GM12873 (cell line): ENCODE data around the gene NKX6-2.

Source experiments
- TF ChIP-seq, protein P1 (sequence below): IDR thresholded peaks from 2 replicates; pipeline ENCODE4 v1.5.1; 2012; ENCODE audit warnings: low read depth, mild to moderate bottlenecking, moderate library complexity, low read length, control low read depth; ENCODE audit not compliant: insufficient read depth; ENCODE audit errors: missing control alignments

The NKX6-2 gene

DNA sequence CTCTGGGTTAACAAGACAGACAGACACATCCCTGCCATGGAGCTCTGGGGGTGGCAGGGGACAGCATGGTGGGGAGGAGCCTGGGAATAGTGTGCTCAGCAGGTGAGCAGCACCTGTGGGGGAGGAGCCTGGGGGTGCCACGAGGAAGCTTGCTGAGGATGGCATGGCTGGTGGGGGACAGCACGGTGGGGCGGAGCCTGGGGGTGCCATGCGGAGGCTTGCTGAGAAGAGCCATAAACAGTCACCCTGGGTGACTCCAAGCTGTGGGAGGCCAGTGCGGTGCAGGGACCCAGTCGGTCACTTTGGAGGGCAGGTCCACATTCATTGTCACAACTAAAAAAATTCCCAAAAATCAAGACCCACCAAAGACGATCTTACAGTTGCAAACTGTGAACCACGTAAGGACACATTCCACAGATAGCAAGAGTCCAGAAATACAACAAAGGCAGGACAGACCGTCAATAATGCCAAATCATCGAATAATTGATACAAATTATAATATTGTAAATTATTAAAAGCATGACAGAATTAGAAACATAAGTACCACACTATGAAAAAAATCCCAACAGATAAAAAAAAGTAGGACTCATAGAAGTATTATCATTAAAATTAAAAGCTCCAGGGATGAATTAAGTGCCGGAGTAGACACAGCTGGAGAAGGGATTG is 24.4 kb downstream of the NKX6-2 start:
- TF ChIP-seq, protein P1, sequence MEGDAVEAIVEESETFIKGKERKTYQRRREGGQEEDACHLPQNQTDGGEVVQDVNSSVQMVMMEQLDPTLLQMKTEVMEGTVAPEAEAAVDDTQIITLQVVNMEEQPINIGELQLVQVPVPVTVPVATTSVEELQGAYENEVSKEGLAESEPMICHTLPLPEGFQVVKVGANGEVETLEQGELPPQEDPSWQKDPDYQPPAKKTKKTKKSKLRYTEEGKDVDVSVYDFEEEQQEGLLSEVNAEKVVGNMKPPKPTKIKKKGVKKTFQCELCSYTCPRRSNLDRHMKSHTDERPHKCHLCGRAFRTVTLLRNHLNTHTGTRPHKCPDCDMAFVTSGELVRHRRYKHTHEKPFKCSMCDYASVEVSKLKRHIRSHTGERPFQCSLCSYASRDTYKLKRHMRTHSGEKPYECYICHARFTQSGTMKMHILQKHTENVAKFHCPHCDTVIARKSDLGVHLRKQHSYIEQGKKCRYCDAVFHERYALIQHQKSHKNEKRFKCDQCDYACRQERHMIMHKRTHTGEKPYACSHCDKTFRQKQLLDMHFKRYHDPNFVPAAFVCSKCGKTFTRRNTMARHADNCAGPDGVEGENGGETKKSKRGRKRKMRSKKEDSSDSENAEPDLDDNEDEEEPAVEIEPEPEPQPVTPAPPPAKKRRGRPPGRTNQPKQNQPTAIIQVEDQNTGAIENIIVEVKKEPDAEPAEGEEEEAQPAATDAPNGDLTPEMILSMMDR, result no peak

DNA sequence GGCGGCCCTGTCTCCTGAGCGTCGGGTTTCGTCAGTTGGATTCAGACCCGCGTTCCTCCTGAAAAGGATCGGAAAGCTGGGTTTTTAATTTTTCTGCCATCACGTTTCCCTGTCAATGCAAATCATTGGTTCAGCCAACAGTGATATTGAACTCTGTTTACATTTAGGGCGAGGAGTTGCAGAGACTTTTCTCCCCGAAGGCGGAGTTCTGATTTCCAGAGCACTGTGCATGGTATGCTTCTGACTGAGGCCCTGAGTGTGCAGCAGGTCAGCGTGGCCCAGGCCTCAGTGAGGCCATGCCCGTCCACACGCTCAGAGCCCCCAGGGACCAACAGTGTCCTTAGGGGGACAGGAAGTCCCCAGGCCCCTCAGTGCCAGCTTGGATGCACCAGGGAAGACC is 27.1 kb downstream of the NKX6-2 start:
- TF ChIP-seq, protein P1, result no peak

DNA sequence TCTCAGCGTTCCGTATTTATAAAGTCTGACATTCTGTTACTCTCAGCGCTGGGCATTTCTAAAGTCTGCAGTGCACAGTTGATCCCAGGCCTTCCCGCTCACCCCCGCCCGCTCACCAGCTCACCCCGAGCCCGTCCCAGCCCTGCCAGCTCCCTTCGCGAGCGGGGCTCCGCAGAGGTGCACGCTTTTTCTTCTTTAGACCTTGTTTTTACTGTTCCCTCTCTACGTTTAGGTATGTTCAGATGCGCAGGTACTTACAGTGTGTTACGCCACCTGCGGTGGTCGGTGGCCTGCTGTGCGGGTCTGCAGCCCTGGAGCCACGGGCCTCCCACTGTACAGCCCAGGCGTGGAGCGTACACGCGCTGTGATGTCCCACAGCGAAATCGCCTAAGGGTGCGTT is 28.8 kb downstream of the NKX6-2 start:
- TF ChIP-seq, protein P1, result no peak

DNA sequence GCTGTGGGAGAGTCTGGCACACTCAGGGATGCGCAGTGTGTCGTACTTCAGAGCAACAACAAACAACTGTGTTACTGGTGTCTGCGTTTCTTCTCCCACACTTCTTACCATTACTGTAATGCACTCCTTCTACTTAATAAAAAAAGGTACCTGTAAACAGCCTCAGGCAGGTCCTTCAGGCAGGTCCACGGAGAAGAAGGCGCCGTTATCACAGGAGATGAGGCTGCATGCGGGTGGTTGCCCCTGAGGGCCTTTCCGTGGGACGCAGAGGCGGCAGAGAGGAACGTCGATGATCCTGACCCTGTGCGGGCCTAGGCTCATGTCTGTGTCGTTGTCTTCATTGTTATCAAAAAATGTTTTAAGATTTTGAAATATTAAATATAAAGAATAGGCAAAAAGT is 29.4 kb downstream of the NKX6-2 start:
- TF ChIP-seq, protein P1, result no peak

DNA sequence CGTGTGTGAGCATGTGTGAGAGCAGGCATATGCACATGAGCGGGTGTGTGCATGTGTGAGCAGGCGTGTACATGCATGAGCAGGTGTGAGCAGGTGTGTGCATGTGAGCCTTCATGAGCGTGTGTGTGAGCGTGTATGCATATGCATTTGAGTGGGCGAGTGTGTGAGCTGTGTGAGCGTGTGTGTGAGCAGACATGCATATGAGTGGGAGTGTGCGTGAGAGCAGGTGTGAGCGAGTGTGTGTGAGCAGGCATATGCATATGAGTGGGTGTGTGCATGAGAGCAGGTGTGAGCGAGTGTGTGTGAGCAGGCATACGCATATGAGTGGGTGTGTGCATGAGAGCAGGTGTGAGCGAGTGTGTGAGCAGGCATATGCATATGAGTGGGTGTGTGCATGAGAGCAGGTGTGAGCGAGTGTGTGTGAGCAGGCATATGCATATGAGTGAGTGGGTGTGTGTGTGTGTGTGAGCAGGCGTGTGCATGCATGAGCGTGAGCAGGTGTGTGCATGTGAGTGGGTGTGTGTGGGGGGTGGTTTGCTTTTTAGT is 30.7 kb downstream of the NKX6-2 start:
- TF ChIP-seq, protein P1, result no peak

DNA sequence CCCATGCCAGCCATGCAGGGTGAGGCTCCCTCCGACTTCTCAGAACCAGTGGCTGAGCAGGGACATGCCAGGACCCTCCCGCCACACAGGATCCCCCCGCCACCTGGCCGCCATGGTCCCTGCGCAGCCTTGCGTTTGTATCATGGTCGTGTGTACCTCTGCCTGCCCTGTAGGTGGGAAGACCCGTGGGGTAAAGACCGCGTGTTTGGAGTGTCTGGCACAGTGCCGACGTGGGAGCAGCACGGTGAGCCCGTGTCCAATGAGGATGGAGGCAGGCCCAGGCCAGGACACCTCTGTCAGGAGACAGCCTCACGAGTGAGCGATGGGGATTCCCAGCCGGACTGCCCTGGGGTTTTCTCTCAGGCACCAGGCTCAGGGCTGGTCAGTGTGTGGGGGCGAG is 31.9 kb downstream of the NKX6-2 start:
- TF ChIP-seq, protein P1, result no peak

DNA sequence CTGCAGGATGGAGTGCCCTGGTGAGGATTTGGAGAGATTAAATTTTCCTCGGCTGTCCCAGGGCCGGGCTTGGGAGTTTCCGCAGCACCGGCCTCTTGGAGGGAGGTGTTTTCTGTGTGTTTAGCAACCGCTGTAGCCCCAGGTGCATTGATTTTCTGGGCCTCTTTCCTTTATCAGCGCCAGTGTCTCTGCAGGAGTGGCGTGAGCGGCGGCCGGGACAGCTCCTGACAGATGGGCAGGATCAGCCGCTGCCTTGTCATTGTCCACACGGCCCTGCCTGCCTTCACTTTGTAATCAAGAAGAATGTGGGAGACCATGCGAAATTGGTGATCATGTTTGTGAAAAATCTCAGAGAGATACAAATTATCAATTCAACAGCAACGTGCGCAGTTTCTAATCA is 32.4 kb downstream of the NKX6-2 start:
- TF ChIP-seq, protein P1, result no peak
